HTR-8/SVneo (cell line): ENCODE results near the gene RPTOR.
"Not testable (repeated sequence)": the region's sequence is repeated elsewhere in the genome, so short reads cannot be mapped to it uniquely, and the experiment has no call there.

Source experiments
- DNase-seq: peaks from one replicate; pipeline ENCODE4 v3.0.0; 2011; ENCODE audit warnings: low spot score, mixed read lengths; ENCODE audit not compliant: insufficient read length
- FAIRE-seq: peaks from 2 replicates; lab custom pipeline; 2011; peaks lifted over from hg19 to GRCh38; lab: Jason Lieb, UNC

Gene RPTOR

DNA sequence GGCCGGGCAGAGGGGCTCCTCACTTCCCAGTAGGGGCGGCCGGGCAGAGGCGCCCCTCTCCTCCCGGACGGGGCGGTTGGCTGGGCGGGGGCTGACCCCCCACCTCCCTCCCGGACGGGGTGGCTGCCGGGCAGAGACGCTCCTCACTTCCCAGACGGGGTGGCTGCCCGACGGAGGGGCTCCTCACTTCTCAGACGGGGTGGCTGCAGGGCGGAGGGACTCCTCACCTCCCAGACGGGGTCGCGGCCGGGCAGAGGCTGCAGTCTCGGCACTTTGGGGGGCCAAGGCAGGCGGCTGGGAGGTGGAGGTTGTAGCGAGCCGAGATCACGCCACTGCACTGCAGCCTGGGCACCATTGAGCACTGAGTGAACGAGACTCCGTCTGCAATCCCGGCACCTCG, 7.3 kb upstream of the RPTOR start:
- DNase-seq, FAIRE-seq: not testable (repeated sequence)

DNA sequence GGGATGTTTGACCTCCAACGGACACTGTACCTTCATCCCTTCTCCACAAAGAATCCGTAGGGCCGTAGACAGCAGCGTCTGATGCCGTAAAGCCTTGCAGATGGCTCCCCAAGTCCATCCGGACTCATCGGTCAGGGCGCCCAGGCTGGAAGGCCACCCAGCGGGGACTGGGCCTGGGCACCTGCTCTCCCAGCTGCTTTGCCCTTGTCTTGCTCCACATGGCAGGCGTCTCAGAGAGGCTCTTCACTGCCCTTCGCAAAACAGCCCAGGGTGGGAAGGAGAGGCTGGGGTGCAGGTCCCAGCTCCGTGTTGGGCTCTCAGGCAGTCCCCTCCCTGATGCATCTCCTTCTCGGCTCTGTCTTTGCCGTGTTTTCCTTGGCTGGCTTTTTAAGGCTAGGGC, 6.2 kb upstream of the RPTOR start:
- DNase-seq, result no peak
- no peak for FAIRE-seq

DNA sequence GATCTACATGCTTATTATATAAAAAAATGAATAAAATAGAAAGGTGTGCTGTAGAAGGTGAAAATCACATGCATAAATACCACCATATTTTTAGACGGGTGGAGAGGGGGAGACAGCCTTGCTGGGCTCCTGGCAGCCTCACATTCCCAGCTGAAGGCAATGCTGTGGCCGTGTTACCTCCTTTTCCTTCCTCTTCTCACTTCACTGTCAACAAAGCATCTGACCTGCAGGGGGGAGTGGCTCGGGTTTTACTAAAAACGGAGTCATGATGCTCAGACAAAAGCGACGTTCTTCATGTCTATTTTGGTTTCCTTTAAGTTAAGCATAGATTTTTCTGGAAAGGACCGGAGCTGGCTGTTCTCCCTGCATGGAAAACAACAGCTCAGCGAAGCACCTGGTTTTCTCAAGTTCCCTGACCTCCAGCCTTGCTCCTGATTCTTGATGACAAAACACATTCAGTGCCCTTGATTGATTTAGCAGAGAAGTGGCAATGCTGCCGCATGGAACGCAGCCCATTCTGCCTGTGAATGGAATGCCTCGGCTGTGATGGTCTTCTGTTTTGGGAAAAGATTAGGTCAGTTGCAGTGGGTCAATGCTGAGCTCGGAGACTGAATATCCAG, 5.5 kb upstream of the RPTOR start:
- DNase-seq (no peak), FAIRE-seq (no peak)

DNA sequence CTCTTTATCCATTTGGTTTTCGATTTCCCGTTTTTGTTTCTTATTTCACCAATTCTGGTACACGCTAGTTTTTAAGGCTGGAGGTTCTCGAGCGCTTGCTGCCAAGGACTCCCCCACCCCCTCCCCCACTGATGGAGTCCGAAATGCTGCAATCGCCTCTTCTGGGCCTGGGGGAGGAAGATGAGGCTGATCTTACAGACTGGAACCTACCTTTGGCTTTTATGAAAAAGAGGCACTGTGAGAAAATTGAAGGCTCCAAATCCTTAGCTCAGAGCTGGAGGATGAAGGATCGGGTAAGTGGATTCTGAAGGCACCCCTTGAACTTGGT, 825 bp downstream of the RPTOR start:
- FAIRE-seq (no peak), DNase-seq (no peak)

DNA sequence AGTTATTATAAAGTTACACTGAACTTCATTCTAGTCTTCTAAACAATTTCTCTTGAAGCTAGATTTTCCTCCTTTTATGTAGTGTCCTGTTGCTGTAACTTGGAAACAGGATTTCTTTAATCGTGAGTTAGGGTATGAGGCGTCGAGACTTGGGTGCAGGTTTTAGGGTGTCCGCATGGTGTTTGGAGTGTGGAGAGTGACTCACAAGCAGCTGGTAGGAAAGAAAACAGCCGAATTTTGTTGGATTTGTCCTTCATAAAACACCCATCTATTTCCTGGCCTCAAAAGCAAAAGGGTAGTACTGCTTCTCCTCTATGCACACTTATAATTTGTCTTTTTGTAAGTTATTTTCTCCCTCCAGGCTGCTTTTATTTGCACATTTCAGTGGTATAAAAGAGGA, 1.6 kb downstream of the RPTOR start:
- FAIRE-seq (no peak), DNase-seq (no peak)

DNA sequence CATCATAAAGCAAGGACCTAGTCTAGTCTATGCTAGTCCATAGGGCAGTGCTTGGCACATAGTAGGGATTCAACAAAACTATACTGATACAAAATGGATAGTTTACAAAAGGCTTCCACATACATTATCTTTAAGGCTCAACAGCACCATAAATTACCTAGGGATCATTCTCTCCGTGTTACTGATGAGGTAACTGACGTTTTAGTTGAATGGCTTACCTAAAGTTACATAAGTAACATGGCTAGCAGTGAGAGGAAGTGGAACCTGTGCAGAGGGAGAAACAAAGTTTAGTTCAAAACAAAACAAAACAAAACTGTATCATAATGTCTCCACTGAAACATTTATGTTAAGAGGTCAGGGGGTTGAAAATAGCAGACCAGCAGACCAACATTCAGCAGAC, 7.9 kb downstream of the RPTOR start:
- FAIRE-seq, result no peak
- DNase-seq, result no peak

DNA sequence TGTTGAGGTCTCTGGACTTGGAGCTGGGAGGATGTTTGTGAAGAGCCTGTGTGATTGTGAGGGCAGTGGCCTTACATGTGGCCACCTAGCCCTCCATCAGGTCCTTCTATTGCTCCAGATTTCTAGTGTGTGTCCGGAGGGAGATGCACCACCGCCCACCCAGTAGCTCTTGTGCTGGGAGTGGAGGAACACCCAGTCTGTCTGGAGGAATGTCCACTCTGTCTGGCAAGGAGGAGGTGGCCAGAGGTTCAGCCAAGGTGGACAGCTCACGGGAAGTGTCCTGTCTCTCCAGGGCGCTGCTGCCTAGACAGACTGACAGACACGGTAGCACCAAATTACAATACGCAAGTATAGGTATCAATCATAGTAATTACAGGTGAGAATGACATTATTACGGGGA, 10.6 kb downstream of the RPTOR start:
- DNase-seq (no peak), FAIRE-seq (no peak)

DNA sequence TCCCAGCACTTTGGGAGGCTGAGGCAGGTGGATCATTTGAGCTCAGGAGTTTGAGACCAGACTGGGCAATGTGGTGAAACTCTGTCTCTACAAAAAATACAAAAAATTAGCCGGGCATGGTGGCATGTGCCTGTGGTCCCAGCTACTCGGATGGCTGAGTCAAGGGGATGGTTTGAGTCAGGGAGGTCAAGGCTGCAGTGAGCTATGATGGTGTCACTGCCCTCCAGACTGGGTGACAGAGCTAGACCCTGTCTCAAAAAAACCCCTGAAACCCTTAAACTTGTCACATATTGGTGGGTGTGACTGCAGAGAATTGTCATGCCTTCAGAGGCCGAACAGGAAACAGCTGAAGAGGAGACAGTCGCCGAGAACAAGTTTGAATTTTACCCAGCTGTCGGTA, 13.4 kb downstream of the RPTOR start:
- DNase-seq (no peak), FAIRE-seq (no peak)

DNA sequence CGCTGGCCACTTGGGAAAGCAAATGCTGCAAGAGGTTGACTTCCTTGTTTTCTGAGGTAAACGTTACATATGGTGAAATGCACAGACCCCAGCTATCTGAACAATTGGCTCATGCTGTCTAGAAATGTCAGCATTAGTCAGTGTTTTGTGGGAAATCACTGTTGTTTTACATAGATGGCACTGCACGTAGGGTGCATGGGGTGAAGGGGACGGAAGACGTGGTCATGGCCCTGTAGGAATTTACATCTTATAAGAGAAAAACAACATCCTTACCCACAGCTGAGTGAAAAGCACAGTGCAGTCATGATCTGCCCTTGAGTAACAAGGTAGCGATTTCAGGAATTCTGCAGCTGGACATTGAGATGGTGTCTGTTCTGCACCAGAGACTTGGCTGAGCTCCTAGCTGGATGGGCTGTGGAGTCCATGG, 15.2 kb downstream of the RPTOR start:
- FAIRE-seq (no peak), DNase-seq (no peak)

DNA sequence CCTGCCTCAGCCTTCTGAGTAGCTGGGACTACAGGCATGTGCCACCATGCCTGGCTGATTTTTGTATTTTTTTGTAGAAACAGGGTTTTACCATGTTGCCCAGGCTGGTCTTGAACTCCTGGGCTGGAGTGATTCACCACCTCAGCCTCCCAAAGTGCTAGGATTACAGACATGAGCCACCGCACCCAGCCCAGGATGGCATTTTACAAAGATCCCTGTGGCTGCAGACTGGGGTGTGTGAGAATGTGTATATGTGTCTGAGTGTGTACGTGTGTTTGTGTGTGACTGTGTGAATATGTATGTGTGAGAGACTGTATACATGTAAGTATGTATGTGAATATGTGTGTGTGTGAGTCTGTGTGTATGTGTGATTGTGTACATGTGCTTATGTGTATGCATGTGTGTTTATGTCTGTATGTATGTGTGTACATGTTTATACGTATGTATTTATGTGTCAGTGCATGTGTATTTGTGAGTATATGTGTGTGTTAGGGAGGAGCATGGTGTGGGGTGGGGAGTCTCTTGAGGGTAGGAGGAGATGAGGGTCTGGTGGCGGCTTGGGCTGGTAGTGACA, 17.0 kb downstream of the RPTOR start:
- DNase-seq, result no peak
- peak; percentile 93 for FAIRE-seq

DNA sequence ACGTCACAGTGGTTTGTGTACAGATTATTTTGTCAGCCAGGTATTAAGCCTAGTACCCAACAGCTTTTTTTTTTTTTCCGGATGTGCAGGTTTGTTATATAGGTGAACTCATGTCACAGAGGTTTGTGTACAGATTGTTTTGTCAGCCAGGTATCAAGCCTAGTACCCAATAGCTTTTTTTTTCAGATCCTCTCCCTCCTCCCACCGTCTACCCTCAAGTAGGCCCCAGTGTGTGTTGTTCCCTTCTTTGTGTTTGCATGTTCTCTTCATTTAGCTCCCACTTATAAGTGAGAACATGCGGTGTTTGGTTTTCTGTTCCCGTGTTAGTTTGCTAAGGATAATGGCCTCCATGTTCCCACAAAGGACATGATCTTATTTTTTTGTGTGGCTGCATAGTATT, 19.9 kb downstream of the RPTOR start:
- DNase-seq (no peak), FAIRE-seq (no peak)

DNA sequence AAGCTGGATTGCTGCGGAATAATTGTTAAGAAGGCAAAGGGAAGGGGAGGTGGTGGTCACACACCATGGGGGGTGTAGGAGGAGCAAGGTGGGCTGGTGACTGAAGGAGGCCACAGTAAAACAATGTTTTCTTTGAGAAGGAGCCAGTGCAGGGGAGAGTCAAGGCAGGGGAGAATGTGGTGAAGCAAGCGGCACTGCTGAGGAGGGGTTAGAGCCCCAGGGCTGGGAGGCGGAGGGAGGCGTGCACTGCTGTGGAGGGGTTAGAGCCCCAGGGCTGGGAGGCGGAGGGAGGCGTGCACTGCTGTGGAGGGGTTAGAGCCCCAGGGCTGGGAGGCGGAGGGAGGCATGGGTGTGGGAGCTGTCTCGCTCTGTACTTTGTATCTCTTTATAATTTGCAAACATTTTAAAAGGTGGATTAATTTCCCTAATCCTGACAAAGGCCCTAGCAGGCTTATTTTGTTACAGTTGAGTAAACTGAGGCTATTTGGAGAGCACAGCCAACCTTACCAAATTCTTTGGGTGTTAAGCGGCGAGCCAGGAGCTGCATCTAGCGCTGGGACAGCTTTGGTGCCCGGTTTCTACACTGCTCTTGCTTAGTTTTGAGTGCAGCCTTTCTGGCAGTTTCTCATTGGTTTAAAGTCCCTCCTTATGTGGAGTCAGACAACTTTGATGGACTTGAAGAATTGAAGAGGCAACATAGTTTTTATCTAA, 20.9 kb downstream of the RPTOR start:
- FAIRE-seq (no peak), DNase-seq (no peak)

DNA sequence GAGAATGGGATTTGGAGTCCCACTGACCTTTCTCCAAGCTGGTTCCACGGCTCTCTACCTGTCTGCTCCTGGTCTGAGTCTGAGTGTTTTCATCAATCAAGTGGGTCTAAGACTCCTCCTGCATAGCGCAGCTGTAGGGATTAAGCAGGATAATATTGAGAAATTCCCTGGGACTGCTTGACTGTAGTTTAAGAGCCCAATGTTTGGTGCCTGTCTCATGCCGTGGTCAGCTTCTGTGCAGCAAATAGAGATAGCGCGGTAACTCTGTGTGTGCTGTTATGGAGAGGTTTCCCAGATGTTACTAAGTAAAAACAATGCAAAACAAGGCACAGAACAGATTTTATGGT, 21.4 kb downstream of the RPTOR start:
- no peak for DNase-seq
- no peak for FAIRE-seq

DNA sequence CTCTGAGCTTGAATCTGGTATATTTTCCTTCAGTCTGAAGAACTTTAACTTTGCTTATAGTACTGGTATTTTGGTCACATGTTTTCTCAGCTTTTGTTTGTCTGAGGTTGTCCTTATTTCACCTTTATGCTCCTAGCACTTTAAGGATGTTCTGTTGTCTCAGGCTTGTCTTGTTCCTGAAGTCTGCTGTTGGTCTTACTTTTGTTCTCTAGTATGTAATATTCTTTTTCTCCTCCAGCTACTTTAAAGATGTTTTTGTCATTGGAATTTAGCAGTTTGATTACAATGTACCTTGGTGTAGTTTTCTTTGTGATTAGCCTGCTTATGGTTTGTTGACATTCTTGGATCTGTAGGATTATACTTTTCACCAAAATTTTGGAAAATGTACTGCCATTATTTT, 23.6 kb downstream of the RPTOR start:
- DNase-seq, result no peak
- FAIRE-seq, result no peak

DNA sequence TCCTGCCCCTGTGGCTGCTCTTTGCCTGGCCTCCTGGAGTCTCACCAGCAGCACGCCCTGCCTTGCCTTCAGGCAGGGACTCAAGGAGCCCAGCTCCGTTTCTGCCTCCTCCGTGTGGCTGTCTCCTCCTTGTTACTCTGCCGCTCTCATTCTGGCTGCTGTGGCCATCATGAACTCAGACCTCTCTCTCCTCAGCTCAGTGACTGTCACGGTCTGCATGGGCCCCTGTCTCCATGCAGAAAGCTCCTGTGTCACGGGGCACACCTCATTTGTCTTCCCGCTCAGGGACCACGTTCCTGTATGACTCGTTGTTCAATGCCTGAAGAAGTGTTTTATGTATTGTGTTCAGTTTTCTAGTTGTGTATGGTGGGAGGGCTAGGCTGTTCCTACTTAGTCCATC, 25.3 kb downstream of the RPTOR start:
- FAIRE-seq, result no peak
- no peak for DNase-seq

DNA sequence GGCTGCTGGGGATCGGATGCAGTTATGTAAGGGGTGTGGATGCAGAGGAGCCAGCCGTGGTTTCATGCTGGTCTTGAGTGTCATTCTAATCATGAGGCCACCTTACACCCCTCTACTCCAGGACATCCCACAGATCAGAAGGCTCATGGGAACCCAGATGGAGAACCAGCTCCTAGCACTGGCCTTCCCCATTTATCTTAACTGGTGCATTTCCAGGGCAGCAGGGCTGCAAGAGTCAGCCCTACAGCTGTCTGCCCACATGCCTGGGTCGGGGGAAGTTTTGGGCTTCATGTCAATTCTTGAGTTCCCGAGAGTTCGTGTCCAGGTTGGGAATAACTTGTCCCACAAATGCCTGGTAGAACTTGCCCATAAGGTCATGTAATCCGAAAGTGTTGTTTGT, 29.1 kb downstream of the RPTOR start:
- no peak for FAIRE-seq

DNA sequence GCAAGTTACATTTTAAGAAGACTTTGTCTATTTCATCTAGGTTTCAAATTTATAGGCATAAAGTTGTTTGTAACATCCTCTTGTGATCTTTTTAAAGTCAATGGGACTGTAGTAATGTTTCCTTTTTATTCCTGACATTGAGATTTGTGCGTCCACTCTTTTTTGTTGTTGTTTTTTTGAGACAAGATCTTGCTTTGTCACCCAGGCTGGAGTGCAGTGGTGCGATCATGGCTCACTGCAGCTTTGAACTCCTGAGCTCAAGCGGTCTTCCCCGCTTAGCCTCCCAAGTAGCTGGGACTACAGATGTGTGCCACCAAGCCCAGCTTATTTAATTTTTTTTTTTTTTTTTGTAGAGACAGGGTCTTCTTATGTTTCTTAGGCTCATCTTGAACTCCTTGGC, 29.9 kb downstream of the RPTOR start:
- DNase-seq (no peak), FAIRE-seq (no peak)

More for the DNA sequence above, 29.1 kb downstream of the RPTOR start:
- DNase-seq, result no peak

DNA sequence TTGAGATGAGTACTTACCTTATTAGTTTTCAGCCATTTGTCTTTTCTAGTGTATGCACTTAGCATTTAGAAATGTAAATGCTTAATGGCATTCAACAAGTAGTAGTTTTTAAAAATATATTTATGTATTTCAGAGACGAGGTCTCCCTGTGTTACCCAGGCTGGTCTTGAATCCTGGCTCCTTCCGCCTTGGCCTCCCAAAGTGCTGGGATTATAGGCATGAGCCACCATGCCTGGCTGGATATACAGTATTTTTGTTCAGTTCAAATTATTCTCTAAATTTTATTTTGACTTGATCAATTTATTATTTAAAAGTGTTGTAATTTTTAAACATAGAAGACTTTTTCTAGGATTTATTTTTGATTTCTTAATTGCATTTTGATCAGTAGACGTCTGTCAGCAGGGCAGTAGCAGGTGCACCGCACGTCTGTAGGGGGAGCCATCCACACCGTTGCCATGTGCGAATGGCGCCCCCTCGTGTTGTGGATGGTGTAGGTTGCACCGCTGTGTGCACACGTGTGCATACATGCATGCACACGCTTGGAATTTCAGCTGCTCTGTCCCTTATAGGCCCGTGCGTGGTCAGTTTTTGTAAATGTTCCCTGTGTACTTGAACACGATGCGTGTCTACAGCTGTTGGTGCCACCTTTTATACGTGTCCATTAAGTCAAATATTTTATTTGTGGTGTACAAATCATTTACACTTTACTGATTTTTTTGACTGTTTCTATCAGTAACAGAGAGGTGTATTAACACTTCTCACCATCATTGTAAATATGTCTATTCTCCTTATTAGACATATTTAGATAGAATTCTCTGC, 30.6 kb downstream of the RPTOR start:
- peak; percentile 88 for DNase-seq
- FAIRE-seq, result peak; percentile 94

DNA sequence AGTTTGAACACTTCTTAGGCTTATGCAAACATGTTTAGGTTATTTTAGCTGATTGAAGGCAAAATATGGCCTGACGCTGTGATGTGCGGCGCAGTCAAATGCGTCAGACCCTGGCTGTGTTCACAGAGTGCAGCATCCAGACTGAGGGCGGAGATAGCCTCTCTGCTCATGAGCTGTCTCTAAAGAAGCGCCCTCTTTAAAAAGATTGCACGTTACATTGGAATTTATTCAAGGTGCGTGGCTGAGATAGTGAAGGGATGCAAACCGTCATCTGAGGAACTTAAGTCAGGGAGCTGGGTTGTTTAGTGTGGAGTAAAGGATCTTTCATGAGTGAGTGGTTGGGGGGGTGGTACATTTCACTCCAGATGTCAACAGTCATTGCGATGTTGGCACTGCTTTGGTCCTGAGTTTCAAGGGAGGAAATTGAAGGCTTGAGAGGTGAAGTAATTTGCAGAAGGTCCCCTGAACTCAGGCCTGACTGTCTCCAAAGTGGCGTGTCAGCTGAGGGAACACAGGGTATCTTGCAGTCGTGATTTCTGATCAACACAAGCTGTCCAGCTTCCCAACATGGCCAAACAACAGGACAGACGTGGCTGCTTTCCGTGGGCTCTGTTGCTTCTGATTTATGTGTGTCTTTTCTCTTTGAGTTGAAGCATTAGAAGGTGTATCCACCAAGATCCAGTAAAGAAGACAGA, 33.4 kb downstream of the RPTOR start:
- DNase-seq (no peak), FAIRE-seq (no peak)

DNA sequence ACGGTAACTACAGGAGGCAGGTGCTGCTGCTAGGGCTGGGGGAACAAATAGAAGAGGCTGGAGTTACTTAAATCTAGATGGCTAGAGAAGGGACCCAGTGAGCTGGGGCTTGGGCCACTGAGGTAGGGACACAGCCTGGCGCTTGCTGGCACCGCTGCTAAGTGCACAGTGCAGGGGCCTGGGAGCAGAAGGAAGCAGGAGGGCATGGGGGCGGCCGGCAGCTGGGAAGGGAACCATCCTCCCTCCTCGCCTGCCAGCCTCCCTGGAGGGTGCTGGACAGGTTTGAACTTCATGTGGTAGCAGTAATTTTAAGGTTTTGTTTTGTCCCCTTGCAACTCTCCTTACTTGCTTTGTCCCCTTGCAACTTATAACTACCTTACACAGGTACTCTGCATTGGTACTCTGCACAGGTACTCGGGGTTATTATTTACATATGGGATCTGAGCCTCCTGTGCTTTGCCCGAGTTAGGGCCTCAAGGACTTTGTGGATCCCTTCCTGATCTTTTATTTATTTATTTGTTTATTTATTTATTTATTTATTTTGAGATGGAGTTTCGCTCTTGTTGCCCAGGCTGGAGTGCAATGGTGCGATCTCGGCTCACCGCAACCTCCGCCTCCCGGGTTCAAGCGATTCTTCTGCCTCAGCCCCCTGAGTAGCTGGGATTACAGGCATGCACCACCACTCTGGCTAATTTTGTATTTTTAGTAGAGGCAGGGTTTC, 34.2 kb downstream of the RPTOR start:
- DNase-seq, result not testable (repeated sequence)

More for the DNA sequence above, 34.2 kb downstream of the RPTOR start:
- not testable (repeated sequence) for FAIRE-seq
